Smooth muscle cell (in vitro differentiated cells): Measurements from ENCODE around the gene TBKBP1. TPM values are rescaled to one million over a fixed set of nuclear protein-coding genes. Genes with fewer than 3 reads are reported as not detected.

ENCODE experiments used
- DNase-seq: peaks from one replicate; lab custom pipeline; 2025; ENCODE audit not compliant: unreplicated experiment; lab: John Stamatoyannopoulos, UW
- H2AFZ ChIP-seq: fragments of 200-600 bp; sonication (generic); 2 replicates; pipeline ENCODE4 v1.6.0; 2016; ENCODE audit warnings: antibody characterized with exemption, low read depth, mild to moderate bottlenecking
- H3F3A ChIP-seq: fragments of 200-600 bp; sonication (generic); 2 replicates; pipeline ENCODE4 v1.6.0; 2017; ENCODE audit warnings: antibody characterized with exemption, low read depth
- H3K27ac ChIP-seq: fragments of 200-600 bp; sonication (generic); 2 replicates; pipeline ENCODE4 v1.5.1; 2016; ENCODE audit warnings: low read depth, mild to moderate bottlenecking
- H3K27me3 ChIP-seq: fragments of 200-600 bp; sonication (generic); 2 replicates; pipeline ENCODE4 v1.6.1; 2016; ENCODE audit warnings: low read depth, mild to moderate bottlenecking
- H3K36me3 ChIP-seq: fragments of 200-600 bp; sonication (generic); 2 replicates; pipeline ENCODE4 v1.5.1; 2016; ENCODE audit warnings: low read depth
- H3K4me1 ChIP-seq: fragments of 200-600 bp; sonication (generic); 2 replicates; pipeline ENCODE4 v1.5.1; 2016; ENCODE audit warnings: low read depth
- H3K4me2 ChIP-seq: fragments of 200-600 bp; sonication (generic); 2 replicates; pipeline ENCODE4 v1.6.0; 2016; ENCODE audit warnings: mild to moderate bottlenecking
- H3K4me3 ChIP-seq: fragments of 200-600 bp; sonication (generic); 2 replicates; pipeline ENCODE4 v1.5.1; 2016; ENCODE audit warnings: mild to moderate bottlenecking
- H3K79me2 ChIP-seq: fragments of 200-600 bp; sonication (generic); 2 replicates; pipeline ENCODE4 v1.6.0; 2016; ENCODE audit warnings: low read depth, mild to moderate bottlenecking
- H3K9ac ChIP-seq: fragments of 200-600 bp; sonication (generic); 2 replicates; pipeline ENCODE4 v1.6.0; 2016; ENCODE audit warnings: low read depth
- H3K9me3 ChIP-seq: fragments of 200-600 bp; sonication (generic); replicated peaks from 2 replicates; pipeline ENCODE4 v1.5.1; 2016; ENCODE audit warnings: low read depth
- H4K20me1 ChIP-seq: fragments of 200-600 bp; sonication (generic); 2 replicates; pipeline ENCODE4 v1.6.0; 2016; ENCODE audit warnings: low read depth
- WGBS: methylation state at CpG from one replicate; pipeline ENCODE4 v1.1.7; 2016; ENCODE audit warnings: low lambda C conversion rate; 5-methylcytosine and 5-hydroxymethylcytosine counted together
- polyA plus RNA-seq: library from polyadenylated mRNA; unstranded; fragments of >200 nt; fragmentation: Nextera tagmentation; extraction: Ambion mirVana; gene quantifications from 2 replicates; pipeline ENCODE4 v1.2.1, GENCODE V29; 2016
- total RNA-seq: library from RNA; depleted of rRNA; stranded (reverse); fragments of >200 nt; gene quantifications from 2 replicates; pipeline ENCODE4 v1.2.3, GENCODE V29; 2014
- TF ChIP-seq, protein P1 (sequence below): fragments of 200-600 bp; sonication (generic); IDR thresholded peaks from 2 replicates; pipeline ENCODE4 v1.5.1; 2017; ENCODE audit warnings: borderline replicate concordance, mild to moderate bottlenecking, antibody characterized with exemption; ENCODE audit not compliant: insufficient read depth, poor library complexity, severe bottlenecking

TBKBP1 gene
- total and polyA plus RNA-seq, 2 experiments from 2014 or later, result 5.8 to 7.7 TPM

DNA sequence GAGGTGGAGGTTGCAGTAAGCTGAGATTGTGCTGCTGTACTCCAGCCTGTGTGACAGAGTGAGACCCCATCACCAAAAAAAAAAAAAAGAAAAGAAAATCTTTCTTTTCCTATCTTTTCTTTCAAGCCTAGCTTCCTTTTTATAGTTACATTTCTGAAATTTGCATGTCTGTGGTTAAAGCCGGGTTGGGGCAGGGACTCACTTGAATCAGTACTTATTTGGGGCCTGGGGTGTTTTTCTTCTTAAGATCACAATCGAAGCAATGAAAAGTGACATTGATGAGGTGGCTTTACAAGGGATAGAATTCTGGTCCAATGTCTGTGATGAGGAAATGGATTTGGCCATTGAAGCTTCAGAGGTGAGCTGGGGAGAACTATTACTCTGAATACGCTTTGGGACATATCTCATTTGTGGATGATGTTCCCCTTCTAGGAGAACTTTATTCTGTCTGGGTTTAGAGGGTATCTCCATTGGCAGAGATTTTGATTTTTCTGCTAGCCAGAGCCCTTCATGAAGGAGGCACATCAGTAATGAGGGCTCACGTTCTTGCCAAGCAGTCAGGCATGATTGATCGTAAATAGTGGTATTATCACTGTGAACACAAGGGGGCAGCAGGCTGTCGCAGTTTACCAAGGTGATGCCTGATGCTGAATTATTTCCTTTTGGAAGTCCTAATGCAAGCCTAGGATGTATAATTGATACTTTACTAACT, 29.9 kb upstream of the TBKBP1 start:
- Histone ChIP-seq H4K20me1 (peaks cover 82% of the 10 kb centered on the region), H2AFZ (no peak overlapping the region), H3K4me3 (no peak overlapping the region), H3K27me3 (no peaks in the 10 kb centered on the region), H3K9me3 (no peaks in the 10 kb centered on the region), H3K4me2 (no peak overlapping the region), H3K9ac (no peak overlapping the region), H3K4me1 (peaks cover 3% of the 10 kb centered on the region), H3F3A (peaks cover 12% of the 10 kb centered on the region), H3K36me3 (peaks cover 41% of the 10 kb centered on the region), H3K79me2 (peaks cover 56% of the 10 kb centered on the region), H3K27ac (no peak overlapping the region)
- WGBS, result 66% methylated on average over 6 of the region's 6 CpGs
- TF ChIP-seq, protein P1, sequence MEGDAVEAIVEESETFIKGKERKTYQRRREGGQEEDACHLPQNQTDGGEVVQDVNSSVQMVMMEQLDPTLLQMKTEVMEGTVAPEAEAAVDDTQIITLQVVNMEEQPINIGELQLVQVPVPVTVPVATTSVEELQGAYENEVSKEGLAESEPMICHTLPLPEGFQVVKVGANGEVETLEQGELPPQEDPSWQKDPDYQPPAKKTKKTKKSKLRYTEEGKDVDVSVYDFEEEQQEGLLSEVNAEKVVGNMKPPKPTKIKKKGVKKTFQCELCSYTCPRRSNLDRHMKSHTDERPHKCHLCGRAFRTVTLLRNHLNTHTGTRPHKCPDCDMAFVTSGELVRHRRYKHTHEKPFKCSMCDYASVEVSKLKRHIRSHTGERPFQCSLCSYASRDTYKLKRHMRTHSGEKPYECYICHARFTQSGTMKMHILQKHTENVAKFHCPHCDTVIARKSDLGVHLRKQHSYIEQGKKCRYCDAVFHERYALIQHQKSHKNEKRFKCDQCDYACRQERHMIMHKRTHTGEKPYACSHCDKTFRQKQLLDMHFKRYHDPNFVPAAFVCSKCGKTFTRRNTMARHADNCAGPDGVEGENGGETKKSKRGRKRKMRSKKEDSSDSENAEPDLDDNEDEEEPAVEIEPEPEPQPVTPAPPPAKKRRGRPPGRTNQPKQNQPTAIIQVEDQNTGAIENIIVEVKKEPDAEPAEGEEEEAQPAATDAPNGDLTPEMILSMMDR, result peak; percentile 72
- DNase-seq, result no peak

DNA sequence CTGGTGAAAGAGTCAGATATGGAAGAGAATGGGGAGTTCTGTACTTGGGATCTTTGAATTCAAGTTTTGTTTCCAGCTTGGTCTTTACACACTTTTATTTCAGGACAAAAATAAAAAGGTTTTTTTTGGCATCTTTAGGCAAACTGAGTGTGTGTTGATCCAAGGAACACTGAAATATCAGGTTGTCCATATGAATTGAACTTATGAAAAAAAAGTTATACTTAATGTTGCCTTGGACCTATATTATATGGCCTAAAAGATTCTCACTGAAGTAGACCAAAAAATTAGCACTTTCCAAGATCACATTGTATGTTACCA, 29.4 kb upstream of the TBKBP1 start:
- Histone ChIP-seq H3K4me1 (peaks cover 3% of the 10 kb centered on the region), H3K9ac (no peak overlapping the region), H3K4me2 (no peak overlapping the region), H3K79me2 (peaks cover 54% of the 10 kb centered on the region), H3K9me3 (no peaks in the 10 kb centered on the region), H3F3A (peaks cover 15% of the 10 kb centered on the region), H4K20me1 (peaks cover 82% of the 10 kb centered on the region), H3K27me3 (no peaks in the 10 kb centered on the region), H3K36me3 (peaks cover 45% of the 10 kb centered on the region), H3K27ac (no peak overlapping the region), H2AFZ (no peak overlapping the region), H3K4me3 (no peak overlapping the region)
- TF ChIP-seq, protein P1, result no peak
- DNase-seq, result no peak

DNA sequence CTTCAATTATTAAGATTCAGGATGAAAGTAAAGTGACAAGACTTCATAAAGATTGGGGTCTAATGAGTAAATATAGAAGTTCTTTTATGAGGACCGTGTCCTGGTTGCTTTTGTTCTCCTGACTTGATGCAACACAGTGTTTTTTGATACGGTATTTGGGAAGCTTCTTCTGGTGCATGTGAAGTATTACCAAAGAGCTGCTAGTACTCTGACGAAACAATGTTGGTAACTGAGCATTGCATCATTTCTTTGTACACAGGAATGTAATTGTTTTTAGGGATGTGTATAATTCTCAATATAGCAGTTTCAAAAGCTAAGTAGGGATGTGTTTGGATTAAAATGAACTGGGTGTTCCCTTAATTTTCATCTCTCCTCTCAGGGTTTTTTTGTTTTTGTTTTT, 28.3 kb upstream of the TBKBP1 start:
- Histone ChIP-seq H3K4me3 (no peak overlapping the region), H3F3A (peaks cover 19% of the 10 kb centered on the region), H3K9me3 (no peaks in the 10 kb centered on the region), H3K27ac (no peak overlapping the region), H3K4me2 (no peak overlapping the region), H2AFZ (no peak overlapping the region), H3K27me3 (no peaks in the 10 kb centered on the region), H3K36me3 (peaks cover 47% of the 10 kb centered on the region), H4K20me1 (peaks cover 78% of the 10 kb centered on the region), H3K4me1 (peaks cover 3% of the 10 kb centered on the region), H3K9ac (no peak overlapping the region), H3K79me2 (peaks cover 47% of the 10 kb centered on the region)
- WGBS, result 91% methylated on average over 3 of the region's 3 CpGs
- TF ChIP-seq, protein P1, result no peak
- DNase-seq, result no peak

DNA sequence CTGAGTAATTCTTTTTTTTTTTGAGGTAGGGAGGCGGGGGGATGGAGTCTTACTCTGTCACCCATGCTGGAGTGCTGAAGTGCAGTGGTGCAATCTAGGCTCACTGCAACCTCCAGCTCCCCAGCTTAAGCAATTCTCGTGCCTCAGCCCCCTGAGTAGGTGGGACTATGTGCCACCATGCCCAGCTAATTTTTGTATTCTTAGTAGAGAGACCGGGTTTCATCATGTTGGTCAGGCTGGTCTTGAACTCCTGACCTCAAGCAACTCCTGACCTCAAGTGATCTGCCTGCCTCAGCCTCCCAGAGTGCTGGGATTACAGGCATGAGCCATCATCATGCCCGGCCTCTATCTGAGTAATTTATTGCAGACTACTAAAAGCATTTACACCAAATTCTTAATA, 24.9 kb upstream of the TBKBP1 start:
- Histone ChIP-seq H3F3A (peaks cover 17% of the 10 kb centered on the region), H3K4me2 (no peak overlapping the region), H3K4me3 (no peak overlapping the region), H3K27me3 (no peaks in the 10 kb centered on the region), H3K9me3 (no peaks in the 10 kb centered on the region), H4K20me1 (peaks cover 91% of the 10 kb centered on the region), H3K79me2 (peaks cover 47% of the 10 kb centered on the region), H3K9ac (no peak overlapping the region), H3K36me3 (peaks cover 72% of the 10 kb centered on the region), H3K4me1 (peaks cover 3% of the 10 kb centered on the region), H3K27ac (no peak overlapping the region), H2AFZ (no peak overlapping the region)
- TF ChIP-seq, protein P1, result no peak
- 98% methylated on average over 4 of the region's 4 CpGs for WGBS
- DNase-seq, result no peak
